ENCODE results near the gene NDST1.

DNA sequence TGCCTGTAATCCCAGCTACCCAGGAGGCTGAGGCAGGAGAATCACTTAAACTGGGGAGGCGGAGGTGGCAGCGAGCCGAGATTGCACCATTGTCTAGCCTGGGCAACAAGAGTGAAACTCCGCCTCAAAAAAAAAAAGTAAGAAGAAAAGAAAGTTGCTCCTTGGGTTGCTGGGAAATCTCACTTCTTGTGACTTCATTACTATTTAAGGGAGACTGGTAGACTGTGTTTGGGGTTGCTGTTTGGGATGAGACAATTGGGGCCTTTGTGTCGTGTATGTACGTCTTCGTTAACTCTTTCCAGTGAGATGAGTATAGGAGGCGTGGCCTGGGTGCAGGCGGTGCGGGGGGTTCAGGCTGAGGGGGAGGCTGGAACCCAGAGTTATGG is 11.6 kb downstream of the NDST1 start:
- TF ChIP-seq CTCF (IDR thresholded peaks at IDR 0.05) (no peak), POLR2AphosphoS5 (IDR thresholded peaks at IDR 0.05) (no peak), POLR2A (IDR thresholded peaks at IDR 0.05) (no peak)
